PC-3 (cell line): Measurements from ENCODE around the gene GLDC.

ENCODE experiments used
- EZH2 ChIP-seq: fragments of 300-600 bp; sonication (generic); IDR thresholded peaks from one replicate; pipeline ENCODE4 v1.6.1; 2017; ENCODE audit warnings: antibody characterized with exemption, mild to moderate bottlenecking, low read length; ENCODE audit not compliant: unreplicated experiment
- EZH2phosphoT487 ChIP-seq: fragments of 300-600 bp; sonication (generic); IDR thresholded peaks from 2 replicates; pipeline ENCODE4 v1.6.1; 2018; ENCODE audit warnings: mild to moderate bottlenecking, antibody characterized with exemption, low read length, borderline replicate concordance

DNA sequence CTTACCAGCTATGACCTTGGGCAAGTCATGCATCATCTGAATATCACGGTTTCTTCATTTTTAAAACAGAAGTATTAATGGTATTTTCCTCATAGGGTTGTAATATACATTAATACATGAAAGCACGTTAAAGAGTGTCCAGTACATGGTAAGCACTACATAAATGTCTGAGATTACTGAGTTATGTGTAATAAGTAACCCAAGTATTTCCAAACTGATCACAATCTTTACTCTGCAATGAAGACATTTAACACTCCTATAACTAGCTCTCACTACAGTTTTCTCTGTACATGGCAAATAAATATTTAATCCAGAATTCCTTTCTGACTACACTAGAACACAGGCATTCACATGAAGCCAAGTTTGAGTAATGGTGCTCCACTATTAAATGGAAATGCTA, 4.0 kb downstream of the GLDC start:
- TF ChIP-seq EZH2: no peak
- no peak for TF ChIP-seq EZH2phosphoT487
